HG03354 (cell line): ENCODE results near the gene TFDP1.
"Not testable (repeated sequence)": the region's sequence is repeated elsewhere in the genome, so short reads cannot be mapped to it uniquely, and the experiment has no call there.

Source experiments
- ATAC-seq: cut with Tn5 transposase; IDR thresholded peaks from one replicate; pipeline ENCODE4 v1.9.1; 2021; ENCODE audit warnings: mild to moderate bottlenecking; ENCODE audit not compliant: unreplicated experiment, poor library complexity, severe bottlenecking

The TFDP1 gene

GRCh38 chr13:113594066-113594821 lies 9.7 kb downstream of the TFDP1 start:
- ATAC-seq: not testable (repeated sequence)

DNA sequence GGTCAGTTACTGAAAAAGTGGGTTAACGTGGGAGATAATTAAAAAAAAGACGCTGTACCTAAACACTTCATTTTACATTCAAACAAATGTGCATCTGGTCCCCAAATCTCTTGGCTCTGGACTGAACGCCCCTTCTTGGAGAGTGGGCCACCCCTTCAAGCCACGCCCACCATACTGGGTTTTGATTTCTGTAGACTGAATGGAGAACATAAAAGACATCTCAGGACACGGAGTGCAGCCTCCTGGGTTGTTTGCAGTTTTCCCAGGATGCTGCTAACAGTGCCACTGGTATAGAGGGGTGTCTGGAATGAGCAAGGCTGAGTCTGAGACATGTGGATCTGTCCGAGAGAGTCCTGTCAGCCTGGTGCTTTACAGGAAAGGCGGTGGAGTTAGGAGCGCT lies 10.6 kb downstream of the TFDP1 start:
- no peak for ATAC-seq

GRCh38 chr13:113596321-113597200 lies 12.0 kb downstream of the TFDP1 start:
- ATAC-seq: no peak

DNA sequence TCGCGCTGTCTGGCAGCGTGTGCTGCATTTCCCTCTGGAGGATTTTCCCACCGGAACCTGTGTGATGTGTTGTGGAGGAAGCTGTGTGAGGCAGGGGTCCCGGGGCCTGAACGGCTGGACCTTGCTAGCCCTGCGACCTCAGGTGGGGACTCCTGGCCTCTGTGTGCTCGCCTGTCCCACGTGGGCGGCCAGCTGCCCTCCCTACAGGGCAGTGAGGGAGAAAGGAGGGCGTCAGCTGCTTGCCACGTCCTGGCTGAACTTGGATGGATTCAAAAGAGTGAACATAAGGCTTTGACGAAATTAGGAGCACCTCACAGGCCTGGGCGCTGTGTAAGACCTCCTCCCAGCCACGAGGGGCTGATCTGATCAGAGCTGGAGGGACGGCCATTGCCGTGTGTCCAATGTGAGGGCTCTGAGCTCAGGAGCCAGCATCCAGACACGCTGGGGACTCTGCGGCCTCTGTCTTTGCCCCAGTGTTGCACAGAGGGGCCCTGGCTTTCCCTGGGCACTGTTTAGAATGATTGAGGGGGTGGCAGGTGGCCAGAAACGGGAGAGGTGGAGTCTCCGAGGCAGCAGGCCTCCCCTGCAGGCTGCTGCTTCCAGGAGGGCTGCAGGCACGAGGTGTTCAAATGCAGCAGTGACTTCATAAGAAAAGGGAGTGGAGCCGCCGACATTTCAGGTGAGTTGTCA lies 13.0 kb downstream of the TFDP1 start:
- no peak for ATAC-seq

GRCh38 chr13:113598081-113598410 lies 13.5 kb downstream of the TFDP1 start:
- no peak for ATAC-seq

- no peak for ATAC-seq
These were observed 13.9 kb downstream of the TFDP1 start for GRCh38 chr13:113598481-113598880.

DNA sequence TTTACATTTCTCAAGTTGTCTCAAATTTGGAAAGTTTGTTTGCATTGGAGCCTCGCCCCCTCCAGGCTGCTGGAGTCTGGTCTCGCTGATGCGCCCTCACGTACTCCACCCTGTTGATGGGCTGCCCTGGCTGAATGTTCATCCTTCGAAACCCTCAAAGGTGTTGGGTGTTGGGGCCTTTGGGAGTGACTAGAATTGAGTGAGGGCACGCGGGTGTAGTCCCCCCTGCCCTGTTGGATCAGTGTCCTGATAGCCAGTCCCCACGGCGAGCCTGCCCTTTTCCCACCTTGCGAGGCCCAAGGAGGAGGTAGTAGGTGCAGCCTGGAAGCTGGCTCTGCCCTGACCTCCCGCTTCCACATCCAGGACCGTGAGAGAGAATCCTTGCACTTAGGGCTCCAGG lies 14.8 kb downstream of the TFDP1 start:
- no peak for ATAC-seq

GRCh38 chr13:113601166-113602070 lies 16.9 kb downstream of the TFDP1 start:
- no peak for ATAC-seq

- no peak for ATAC-seq
These were observed 17.9 kb downstream of the TFDP1 start for GRCh38 chr13:113602291-113602988.

GRCh38 chr13:113603116-113603710 lies 18.7 kb downstream of the TFDP1 start:
- no peak for ATAC-seq

GRCh38 chr13:113604186-113604585 lies 19.6 kb downstream of the TFDP1 start:
- ATAC-seq: no peak

DNA sequence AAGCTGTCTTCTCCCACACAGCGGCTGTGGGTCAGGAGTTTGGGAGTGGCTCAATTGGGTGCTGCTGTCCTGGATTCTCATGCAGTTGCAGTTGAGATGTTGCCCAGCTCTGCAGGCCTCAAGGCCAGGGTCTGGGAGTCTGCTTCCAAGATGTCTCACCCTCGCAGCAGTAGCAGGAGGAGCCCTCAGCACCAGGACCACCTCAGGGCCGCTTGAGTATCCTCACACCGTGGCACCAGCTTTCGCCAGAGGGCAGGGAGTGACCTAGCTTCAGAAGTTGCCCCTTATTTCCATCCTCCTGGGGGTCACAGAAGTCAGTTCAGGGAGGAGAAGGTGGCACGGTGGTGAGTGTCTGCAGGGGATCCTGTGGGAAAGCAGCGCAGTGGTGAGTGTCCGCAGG lies 20.9 kb downstream of the TFDP1 start:
- no peak for ATAC-seq

DNA sequence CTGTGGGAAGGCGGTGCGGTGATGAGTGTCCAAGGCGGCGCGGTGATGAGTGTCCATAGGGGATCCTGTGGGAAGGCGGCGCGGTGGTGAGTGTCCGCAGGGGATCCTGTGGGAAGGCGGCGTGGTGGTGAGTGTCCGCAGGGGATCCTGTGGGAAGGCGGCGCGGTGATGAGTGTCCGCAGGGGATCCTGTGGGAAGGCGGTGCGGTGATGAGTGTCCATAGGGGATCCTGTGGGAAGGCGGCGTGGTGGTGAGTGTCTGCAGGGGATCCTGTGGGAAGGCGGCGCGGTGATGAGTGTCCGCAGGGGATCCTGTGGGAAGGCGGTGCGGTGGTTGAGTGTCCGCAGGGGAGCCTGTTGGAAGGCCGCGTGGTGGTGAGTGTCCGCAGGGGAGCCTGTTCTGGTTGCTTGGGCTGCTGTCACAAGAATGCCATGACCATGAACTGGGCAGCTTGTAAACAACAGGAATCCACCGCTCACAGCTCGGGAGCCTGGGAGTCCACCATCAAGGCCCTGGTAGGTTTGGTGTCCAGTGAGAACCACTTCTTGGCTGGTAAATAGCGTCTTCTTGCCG lies 21.4 kb downstream of the TFDP1 start:
- ATAC-seq: no peak

DNA sequence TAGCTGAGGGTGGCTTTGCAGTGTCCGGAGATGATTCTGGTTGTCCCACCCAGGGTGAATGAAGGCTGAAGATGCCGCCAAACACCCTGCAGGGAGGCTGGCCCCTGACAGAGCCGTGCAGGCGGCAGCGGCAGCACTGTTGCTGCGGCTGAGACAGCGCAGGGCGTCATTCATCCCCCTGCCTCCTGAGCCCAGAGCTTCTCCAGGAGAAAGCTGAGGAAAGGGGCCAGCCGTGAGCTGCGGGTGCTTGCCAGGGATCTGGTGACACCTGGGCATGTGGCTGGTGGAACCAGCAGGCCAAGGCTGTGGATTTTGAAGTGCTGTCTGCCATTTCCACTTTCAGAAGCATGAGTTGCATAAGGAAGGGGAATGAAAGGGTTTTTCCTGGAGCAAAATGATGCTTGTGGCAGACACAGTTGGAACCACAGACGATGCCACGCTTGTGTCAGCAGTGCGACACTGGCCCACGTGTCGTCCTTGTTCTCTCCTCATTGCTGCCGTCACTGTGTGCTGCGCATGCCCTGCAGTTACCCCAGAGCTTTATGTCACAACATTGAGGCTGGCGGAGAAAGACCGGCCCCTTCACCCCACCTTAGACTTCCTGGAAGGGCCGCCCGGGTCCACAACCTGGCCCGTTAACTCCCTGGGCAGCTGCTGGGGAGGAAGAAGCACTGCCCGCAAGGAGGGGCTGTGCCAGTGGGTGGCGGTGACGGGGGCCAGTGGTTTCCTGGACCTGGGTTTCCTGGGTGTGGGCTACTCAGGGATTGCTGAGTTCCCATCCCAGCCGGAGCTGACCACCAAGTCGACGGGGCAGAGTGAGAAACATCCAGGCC lies 22.7 kb downstream of the TFDP1 start:
- no peak for ATAC-seq

DNA sequence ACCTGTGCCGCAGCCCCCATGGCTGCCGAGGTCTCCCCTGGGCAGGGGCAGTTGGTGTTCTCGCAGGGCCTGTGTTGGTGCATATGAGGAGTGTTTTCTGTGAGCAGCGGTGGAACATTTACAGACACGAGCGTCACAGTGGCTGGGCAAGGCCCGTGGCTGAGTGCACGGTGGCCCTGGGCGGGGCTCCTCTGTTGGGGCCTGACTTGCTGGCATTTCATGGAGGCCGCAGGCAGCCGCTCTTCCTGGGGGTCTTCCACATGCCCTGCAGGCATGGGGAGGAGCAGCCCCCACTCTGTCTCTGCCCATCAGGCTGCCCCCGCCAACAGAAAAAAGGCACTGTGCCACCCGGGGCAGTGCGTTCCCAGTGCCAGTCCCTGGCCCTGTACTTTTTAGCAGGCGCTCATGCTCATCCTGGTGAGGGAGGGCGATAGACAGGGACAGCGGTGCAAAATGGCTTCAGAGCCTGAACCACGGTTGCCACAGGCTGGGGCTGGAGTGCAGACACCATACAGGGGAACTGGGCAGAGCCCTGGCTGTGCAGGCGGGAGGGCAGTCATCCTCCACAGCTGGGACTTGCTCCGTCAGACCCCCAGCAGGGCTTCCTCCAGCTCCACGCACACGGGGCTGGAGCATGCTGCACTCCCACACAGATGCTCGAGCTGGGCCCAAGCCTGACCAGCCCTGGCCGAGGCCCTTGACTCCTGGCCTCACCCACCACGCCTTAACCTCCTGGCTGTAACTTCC lies 23.5 kb downstream of the TFDP1 start:
- no peak for ATAC-seq

GRCh38 chr13:113608967-113609533 lies 24.5 kb downstream of the TFDP1 start:
- ATAC-seq: no peak

DNA sequence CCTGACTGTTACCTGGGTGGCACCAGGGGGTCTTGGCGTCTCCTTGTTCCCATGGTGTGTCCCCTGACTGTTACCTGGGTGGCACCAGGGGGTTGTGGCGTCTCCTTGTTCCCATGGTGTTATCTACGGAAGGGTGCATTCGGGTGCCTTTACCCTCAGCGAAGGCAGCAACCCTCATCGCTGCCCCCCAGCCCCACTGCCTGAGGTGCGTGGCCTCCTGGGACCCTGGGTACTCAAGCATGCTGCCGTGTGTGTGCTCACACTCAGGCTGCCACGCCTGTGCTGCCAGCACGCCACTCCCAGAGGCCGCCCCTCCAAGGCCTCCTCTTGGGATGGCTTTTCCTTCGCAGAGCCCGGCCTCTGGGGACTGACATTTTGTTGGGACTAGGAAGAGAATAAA lies 25.1 kb downstream of the TFDP1 start:
- ATAC-seq: no peak
